SK-N-SH treated with all-trans-retinoic acid at 6 μM for 48 hours (cell line): ENCODE measurements around the gene C6orf132.

Experiments used
- ARNTL ChIP-seq: fragments of 450-650 bp; formaldehyde crosslinking; IDR thresholded peaks from 2 replicates; pipeline ENCODE4 v1.5.0; 2020; ENCODE audit warnings: low read depth, mild to moderate bottlenecking, moderate library complexity, borderline replicate concordance
- CREB5 ChIP-seq: fragments of 250-450 bp; sonication (Bioruptor Pico); IDR thresholded peaks from 2 replicates; pipeline ENCODE4 v1.5.1; 2020; ENCODE audit warnings: low read depth, mild to moderate bottlenecking, moderate library complexity
- CSRNP3 ChIP-seq: fragments of 250-450 bp; sonication (Bioruptor Pico); IDR thresholded peaks from 2 replicates; pipeline ENCODE4 v1.5.1; 2021; ENCODE audit warnings: mild to moderate bottlenecking, moderate library complexity
- ESRRG ChIP-seq: fragments of 250-450 bp; sonication (Bioruptor Pico); IDR thresholded peaks from 2 replicates; pipeline ENCODE4 v1.6.1; 2021; ENCODE audit warnings: mild to moderate bottlenecking
- ISL1 ChIP-seq: fragments of 250-450 bp; sonication (Bioruptor Pico); IDR thresholded peaks from 2 replicates; pipeline ENCODE4 v2.1.2; 2022; ENCODE audit warnings: mild to moderate bottlenecking, moderate library complexity
- OSR1 ChIP-seq: fragments of 250-450 bp; sonication (Bioruptor Pico); IDR thresholded peaks from 2 replicates; pipeline ENCODE4 v1.8.0; 2022; ENCODE audit warnings: moderate library complexity, mild to moderate bottlenecking, inconsistent platforms
- PATZ1 ChIP-seq: fragments of 250-450 bp; sonication (Bioruptor Pico); IDR thresholded peaks from 2 replicates; pipeline ENCODE4 v1.8.0; 2020; ENCODE audit warnings: mild to moderate bottlenecking, moderate library complexity, borderline replicate concordance
- PPARA ChIP-seq: fragments of 250-450 bp; sonication (Bioruptor Pico); IDR thresholded peaks from 2 replicates; pipeline ENCODE4 v1.5.0; 2020; ENCODE audit warnings: mild to moderate bottlenecking, borderline replicate concordance
- RARB ChIP-seq: fragments of 250-450 bp; sonication (Bioruptor Pico); IDR thresholded peaks from 2 replicates; pipeline ENCODE4 v1.8.0; 2021; ENCODE audit warnings: mild to moderate bottlenecking, moderate library complexity
- TOX ChIP-seq: fragments of 250-450 bp; sonication (Bioruptor Pico); IDR thresholded peaks from 2 replicates; pipeline ENCODE4 v1.8.0; 2021; ENCODE audit warnings: mild to moderate bottlenecking, moderate library complexity, borderline replicate concordance
- TSHZ2 ChIP-seq: fragments of 250-450 bp; sonication (Bioruptor Pico); IDR thresholded peaks from 2 replicates; pipeline ENCODE4 v1.5.0; 2020; ENCODE audit warnings: mild to moderate bottlenecking, moderate library complexity
- ZFP30 ChIP-seq: fragments of 450-650 bp; formaldehyde crosslinking; IDR thresholded peaks from 2 replicates; pipeline ENCODE4 v1.5.0; 2022; ENCODE audit warnings: mild to moderate bottlenecking, moderate library complexity
- ZNF565 ChIP-seq: fragments of 450-650 bp; formaldehyde crosslinking; conservative IDR thresholded peaks from 2 replicates; pipeline ENCODE4 v1.5.0; 2020; ENCODE audit warnings: low read depth, mild to moderate bottlenecking, moderate library complexity
- ZNF8 ChIP-seq: fragments of 450-650 bp; formaldehyde crosslinking; IDR thresholded peaks from 2 replicates; pipeline ENCODE4 v1.5.0; 2020; ENCODE audit warnings: mild to moderate bottlenecking, moderate library complexity

GRCh38 chr6:42135722-42136121 is 6.7 kb downstream of the C6orf132 start:
- TF ChIP-seq PPARA, result no peak
- no peak for TF ChIP-seq PATZ1 (CRISPR knock-in tag)
- TF ChIP-seq TOX (CRISPR knock-in tag), result no peak
- no peak for TF ChIP-seq OSR1 (CRISPR knock-in tag)
- TF ChIP-seq ZFP30, result no peak
- TF ChIP-seq CREB5 (CRISPR knock-in tag), result no peak
- no peak for TF ChIP-seq TSHZ2 (CRISPR knock-in tag)
- no peak for TF ChIP-seq ISL1
- no peak for TF ChIP-seq ZNF8 (CRISPR knock-in tag)
- TF ChIP-seq ZNF565 (CRISPR knock-in tag), result no peak
- TF ChIP-seq CSRNP3 (CRISPR knock-in tag), result no peak
- no peak for TF ChIP-seq RARB (CRISPR knock-in tag)
- no peak for TF ChIP-seq ESRRG (CRISPR knock-in tag)
- no peak for TF ChIP-seq ARNTL
